HFFc6 (cell line): ENCODE data around the gene SYK. TPM values are rescaled to one million over a fixed set of nuclear protein-coding genes. Genes with fewer than 3 reads are reported as not detected.
"Not testable (repeated sequence)": the region's sequence is repeated elsewhere in the genome, so short reads cannot be mapped to it uniquely, and the experiment has no call there.

Source experiments
- DNase-seq: peaks from one replicate; pipeline ENCODE4 v3.0.0-alpha.2; 2018
- H3K27ac Mint-ChIP-seq: 2 replicates; pipeline ENCODE4 v1.8.0; 2020; ENCODE audit warnings: mild to moderate bottlenecking, mixed read lengths
- H3K27me3 Mint-ChIP-seq: 2 replicates; pipeline ENCODE4 v1.8.0; 2021; ENCODE audit warnings: mild to moderate bottlenecking, moderate library complexity, mixed read lengths; ENCODE audit not compliant: insufficient read depth
- H3K36me3 Mint-ChIP-seq: 2 replicates; pipeline ENCODE4 v1.8.0; 2021; ENCODE audit warnings: low read depth, mixed read lengths
- H3K4me1 Mint-ChIP-seq: 2 replicates; pipeline ENCODE4 v1.8.0; 2020; ENCODE audit warnings: low read depth, mixed read lengths
- H3K4me3 Mint-ChIP-seq: 2 replicates; pipeline ENCODE4 v1.8.0; 2020; ENCODE audit warnings: mild to moderate bottlenecking, moderate library complexity, mixed read lengths
- H3K9me3 Mint-ChIP-seq: 2 replicates; pipeline ENCODE4 v1.8.0; 2020; ENCODE audit warnings: mild to moderate bottlenecking, mixed read lengths
- total RNA-seq, 6 experiments: library from RNA; stranded (reverse); fragmentation: NEBNext Ultra II Directional; extraction: Animal tissue kit (Norgen Biotek cat#: 25700); gene quantifications; 2 replicates in 1 of 6; 3 replicates in 5 of 6; pipeline ENCODE4 v1.2.3, GENCODE V29; 2021
- TF ChIP-seq, protein P1 (sequence below): fragments of 200-600 bp; sonication (generic); IDR thresholded peaks from 2 replicates; pipeline ENCODE4 v1.5.0; 2021; ENCODE audit warnings: antibody characterized with exemption, mild to moderate bottlenecking

The SYK gene
- total RNA-seq, 6 experiments from 2014 or later: not detected

DNA sequence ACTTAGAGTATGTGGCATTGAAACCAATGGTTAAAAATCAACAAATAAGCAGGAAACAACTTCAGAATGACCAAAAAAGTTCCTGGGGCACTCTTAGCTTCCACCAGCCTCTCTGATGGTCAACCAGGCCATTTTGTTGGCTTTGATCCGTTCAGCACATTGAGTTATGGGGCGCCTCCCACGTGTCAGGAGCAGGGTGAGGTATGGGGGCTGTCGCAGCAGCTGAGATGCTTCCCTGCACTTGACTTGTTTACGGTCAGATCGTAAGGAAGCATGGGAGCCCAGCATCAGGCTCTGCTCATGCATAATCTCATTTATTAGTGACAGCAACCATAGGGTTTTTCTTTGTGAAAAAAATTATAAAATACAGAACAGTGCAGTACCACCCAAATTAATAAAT is 16.7 kb downstream of the SYK start:
- Mint-ChIP-seq H3K27me3 (no peaks in the 10 kb centered on the region), H3K4me1 (no peaks in the 10 kb centered on the region), H3K9me3 (peaks cover 19% of the 10 kb centered on the region), H3K4me3 (no peak overlapping the region), H3K27ac (no peak overlapping the region), H3K36me3 (no peaks in the 10 kb centered on the region)
- TF ChIP-seq, protein P1, sequence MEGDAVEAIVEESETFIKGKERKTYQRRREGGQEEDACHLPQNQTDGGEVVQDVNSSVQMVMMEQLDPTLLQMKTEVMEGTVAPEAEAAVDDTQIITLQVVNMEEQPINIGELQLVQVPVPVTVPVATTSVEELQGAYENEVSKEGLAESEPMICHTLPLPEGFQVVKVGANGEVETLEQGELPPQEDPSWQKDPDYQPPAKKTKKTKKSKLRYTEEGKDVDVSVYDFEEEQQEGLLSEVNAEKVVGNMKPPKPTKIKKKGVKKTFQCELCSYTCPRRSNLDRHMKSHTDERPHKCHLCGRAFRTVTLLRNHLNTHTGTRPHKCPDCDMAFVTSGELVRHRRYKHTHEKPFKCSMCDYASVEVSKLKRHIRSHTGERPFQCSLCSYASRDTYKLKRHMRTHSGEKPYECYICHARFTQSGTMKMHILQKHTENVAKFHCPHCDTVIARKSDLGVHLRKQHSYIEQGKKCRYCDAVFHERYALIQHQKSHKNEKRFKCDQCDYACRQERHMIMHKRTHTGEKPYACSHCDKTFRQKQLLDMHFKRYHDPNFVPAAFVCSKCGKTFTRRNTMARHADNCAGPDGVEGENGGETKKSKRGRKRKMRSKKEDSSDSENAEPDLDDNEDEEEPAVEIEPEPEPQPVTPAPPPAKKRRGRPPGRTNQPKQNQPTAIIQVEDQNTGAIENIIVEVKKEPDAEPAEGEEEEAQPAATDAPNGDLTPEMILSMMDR: no peak
- no peak for DNase-seq

DNA sequence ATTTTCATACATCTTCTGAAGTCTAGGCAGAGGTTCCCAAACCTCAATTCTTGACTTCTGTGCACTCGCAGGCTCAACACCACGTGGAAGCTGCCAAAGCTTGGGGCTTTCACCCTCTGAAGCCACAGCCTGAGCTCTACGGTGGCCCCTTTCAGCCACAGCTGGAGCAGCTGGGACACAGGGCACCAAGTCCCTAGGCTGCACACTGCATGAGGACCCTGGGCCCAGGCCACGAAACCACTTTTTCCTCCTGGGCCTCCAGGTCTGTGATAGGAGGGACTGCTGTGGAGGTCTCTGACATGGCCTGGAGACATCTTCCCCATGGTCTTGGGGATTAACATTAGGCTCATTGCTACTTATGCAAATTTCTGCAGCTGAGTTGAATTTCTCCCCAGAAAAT is 18.8 kb downstream of the SYK start:
- not testable (repeated sequence) for H3K4me1 Mint-ChIP-seq, H3K36me3 Mint-ChIP-seq, DNase-seq, H3K4me3 Mint-ChIP-seq, H3K27me3 Mint-ChIP-seq, H3K27ac Mint-ChIP-seq
- H3K9me3 Mint-ChIP-seq: peaks cover 19% of the 10 kb centered on the region

DNA sequence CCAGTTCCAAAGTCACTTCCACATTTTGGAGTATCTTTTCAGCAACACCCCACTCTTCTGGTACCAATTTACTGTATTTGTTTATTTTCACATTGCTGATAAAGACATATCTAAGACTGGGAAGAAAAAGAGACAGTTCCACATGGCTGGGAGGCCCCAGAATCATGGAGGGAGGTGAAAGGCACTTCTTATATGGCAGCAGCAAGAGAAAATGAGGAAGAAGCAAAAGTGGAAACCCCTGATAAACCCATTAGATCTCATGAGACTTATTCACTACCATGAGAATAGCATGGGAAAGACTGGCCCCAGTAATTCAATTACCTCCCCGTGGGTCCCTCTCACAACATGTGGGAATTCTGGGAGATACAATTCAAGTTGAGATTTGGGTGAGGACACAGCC is 19.6 kb downstream of the SYK start:
- not testable (repeated sequence) for H3K36me3 Mint-ChIP-seq, H3K4me1 Mint-ChIP-seq, DNase-seq, H3K4me3 Mint-ChIP-seq, H3K27me3 Mint-ChIP-seq, H3K27ac Mint-ChIP-seq
- H3K9me3 Mint-ChIP-seq: peaks cover 19% of the 10 kb centered on the region

DNA sequence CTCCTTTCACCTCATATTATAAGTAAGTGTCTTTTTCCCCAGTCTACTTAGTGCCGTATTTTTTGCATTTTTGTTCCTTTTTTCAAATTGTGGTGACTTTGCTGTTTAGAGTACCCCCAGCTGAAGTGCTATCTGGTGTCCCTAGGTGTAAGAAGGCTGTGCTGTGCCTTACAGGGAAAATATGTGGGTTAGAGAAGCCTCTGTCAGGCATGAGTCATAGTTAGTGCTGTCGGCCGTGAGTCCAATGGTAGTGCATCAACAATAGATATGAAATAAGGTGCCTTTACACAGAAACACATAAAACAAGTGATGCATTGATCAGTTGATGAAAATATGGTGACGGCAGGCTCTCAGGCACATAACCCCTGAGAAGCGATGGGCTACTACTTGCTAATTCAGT is 20.1 kb downstream of the SYK start:
- TF ChIP-seq, protein P1: no peak
- Mint-ChIP-seq H3K36me3 (no peaks in the 10 kb centered on the region), H3K4me1 (no peaks in the 10 kb centered on the region), H3K9me3 (peaks cover 19% of the 10 kb centered on the region), H3K4me3 (no peak overlapping the region), H3K27ac (no peak overlapping the region), H3K27me3 (peaks cover 2% of the 10 kb centered on the region; the same call in 1 of the 2 replicates)
- no peak for DNase-seq

DNA sequence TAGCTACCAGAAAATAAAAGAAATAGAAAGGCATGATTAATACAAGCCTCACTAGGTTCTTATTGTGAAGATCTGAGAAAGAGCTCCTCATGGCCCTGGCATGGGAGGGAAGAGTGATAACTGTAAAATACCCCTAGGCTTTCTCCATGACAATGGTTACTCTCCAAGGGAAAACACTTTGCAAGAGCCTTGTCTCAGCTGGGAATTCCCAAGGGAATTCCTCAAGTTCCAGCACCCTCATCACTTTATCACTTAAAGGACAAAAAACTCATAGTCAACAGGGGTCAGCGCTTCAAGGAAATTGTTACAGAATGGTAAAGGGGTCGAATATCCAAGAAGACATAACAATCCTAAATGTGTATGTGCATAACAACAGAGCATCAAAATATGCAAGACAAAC is 21.2 kb downstream of the SYK start:
- Mint-ChIP-seq H3K4me1 (no peaks in the 10 kb centered on the region), H3K27ac (no peak overlapping the region)
- TF ChIP-seq, protein P1: no peak

DNA sequence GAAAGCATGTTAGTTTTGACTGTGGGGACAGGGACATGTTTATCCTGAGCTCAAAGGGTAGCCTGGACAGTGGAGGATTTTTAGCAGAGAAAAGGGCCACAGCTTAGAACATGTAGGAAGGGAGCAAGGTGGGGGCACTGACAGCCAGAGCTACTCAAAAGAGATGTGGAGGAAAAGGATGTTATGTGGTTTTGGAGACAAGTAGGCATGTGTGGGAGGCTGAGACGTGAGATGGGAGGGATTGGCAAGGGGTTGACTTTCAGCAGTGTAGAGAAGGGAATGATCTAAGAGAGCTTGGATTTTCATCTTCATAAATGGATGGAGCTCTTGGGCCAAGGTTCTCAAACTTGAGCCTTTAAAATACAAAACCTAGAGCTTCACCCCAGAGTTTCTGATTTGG is 24.0 kb downstream of the SYK start:
- Mint-ChIP-seq H3K4me1 (no peaks in the 10 kb centered on the region), H3K27me3 (peaks cover 5% of the 10 kb centered on the region), H3K27ac (no peak overlapping the region), H3K36me3 (no peaks in the 10 kb centered on the region), H3K9me3 (peaks cover 8% of the 10 kb centered on the region), H3K4me3 (no peak overlapping the region)
- TF ChIP-seq, protein P1: no peak
- no peak for DNase-seq

More for the DNA sequence above, 21.2 kb downstream of the SYK start:
- no peak for DNase-seq
- peaks cover 12% of the 10 kb centered on the region for H3K9me3 Mint-ChIP-seq
- H3K36me3 Mint-ChIP-seq: no peaks in the 10 kb centered on the region
- peaks cover 3% of the 10 kb centered on the region; the same call in 1 of the 2 replicates for H3K27me3 Mint-ChIP-seq
- H3K4me3 Mint-ChIP-seq: no peak overlapping the region
